HG03159 (cell line): Measurements from ENCODE around the gene GALNT9.
"Not testable (repeated sequence)": the region's sequence is repeated elsewhere in the genome, so short reads cannot be mapped to it uniquely, and the experiment has no call there.

ENCODE experiments used
- ATAC-seq: cut with Tn5 transposase; IDR thresholded peaks from one replicate; pipeline ENCODE4 v1.9.1; 2021; ENCODE audit warnings: mild to moderate bottlenecking, moderate library complexity; ENCODE audit not compliant: unreplicated experiment

GALNT9 gene

GRCh38 chr12:132149526-132149925, 179.9 kb downstream of the GALNT9 start:
- ATAC-seq, result not testable (repeated sequence)

- no peak for ATAC-seq
These were observed 180.9 kb downstream of the GALNT9 start for GRCh38 chr12:132148368-132149045.

GRCh38 chr12:132147423-132148367, 181.7 kb downstream of the GALNT9 start:
- ATAC-seq, result no peak

- ATAC-seq, result no peak
These were observed 182.5 kb downstream of the GALNT9 start for GRCh38 chr12:132146772-132147422.
